Bronchial epithelial cell (primary cell): ENCODE data around the gene RNF227. TPM values are rescaled to one million over a fixed set of nuclear protein-coding genes. Genes with fewer than 3 reads are reported as not detected.

Experiments
- DNase-seq: peaks from one replicate; pipeline ENCODE4 v3.0.0-alpha.2; 2010; ENCODE audit warnings: low read depth
- FAIRE-seq: peaks from 2 replicates; lab custom pipeline; 2011; peaks lifted over from hg19 to GRCh38; lab: Jason Lieb, UNC
- H3K27me3 ChIP-seq: 2 replicates; pipeline ENCODE4 v1.5.1; 2011; ENCODE audit warnings: low read length; ENCODE audit not compliant: control insufficient read depth, insufficient read depth
- H3K36me3 ChIP-seq: 2 replicates; pipeline ENCODE4 v1.5.1; 2011; ENCODE audit warnings: low read length; ENCODE audit not compliant: control insufficient read depth, insufficient read depth
- H3K4me3 ChIP-seq: 2 replicates; pipeline ENCODE4 v1.5.1; 2011; ENCODE audit warnings: mild to moderate bottlenecking, low read depth, low read length, control low read depth
- CTCF ChIP-seq: IDR thresholded peaks from 2 replicates; pipeline ENCODE4 v1.5.1; 2011; ENCODE audit warnings: mild to moderate bottlenecking, moderate library complexity, low read length, control low read depth, inconsistent platforms; ENCODE audit not compliant: insufficient read depth, severe bottlenecking
- total RNA-seq: library from RNA; depleted of rRNA; stranded (reverse); fragments of >200 nt; gene quantifications from 2 replicates; pipeline ENCODE4 v1.2.1, GENCODE V29; 2014

RNF227 gene
- total RNA-seq, 1 donor from 2014 or later, result 8.2 TPM

- Histone ChIP-seq H3K27me3 (no peaks in the 10 kb centered on the region), H3K4me3 (no peak overlapping the region), H3K36me3 (peaks cover 9% of the 10 kb centered on the region)
- no peak for FAIRE-seq
- no peak for DNase-seq
- TF ChIP-seq CTCF, result no peak
Observed at GRCh38 chr17:7951143-7951792, 35.2 kb upstream of the RNF227 start.

GRCh38 chr17:7950578-7950977 is 34.5 kb upstream of the RNF227 start:
- no peak for FAIRE-seq
- Histone ChIP-seq H3K36me3 (peaks cover 13% of the 10 kb centered on the region), H3K4me3 (no peak overlapping the region), H3K27me3 (no peaks in the 10 kb centered on the region)
- no peak for TF ChIP-seq CTCF
- no peak for DNase-seq

- H3K36me3 ChIP-seq, result peaks cover 25% of the 10 kb centered on the region
- TF ChIP-seq CTCF, result no peak
Observed at GRCh38 chr17:7947651-7948050, 31.6 kb upstream of the RNF227 start.

GRCh38 chr17:7946441-7946840 is 30.4 kb upstream of the RNF227 start:
- Histone ChIP-seq H3K27me3 (no peaks in the 10 kb centered on the region), H3K4me3 (no peak overlapping the region), H3K36me3 (peaks cover 26% of the 10 kb centered on the region)
- TF ChIP-seq CTCF, result no peak
- no peak for FAIRE-seq
- no peak for DNase-seq

More at GRCh38 chr17:7947651-7948050, 31.6 kb upstream of the RNF227 start:
- FAIRE-seq, result no peak
- no peak for DNase-seq
- H3K4me3 ChIP-seq, result no peak overlapping the region
- H3K27me3 ChIP-seq, result no peaks in the 10 kb centered on the region

- FAIRE-seq (no peak), DNase-seq (no peak)
- TF ChIP-seq CTCF, result no peak
- Histone ChIP-seq H3K27me3 (no peaks in the 10 kb centered on the region), H3K4me3 (no peak overlapping the region), H3K36me3 (peaks cover 27% of the 10 kb centered on the region)
Observed at GRCh38 chr17:7945651-7946050, 29.6 kb upstream of the RNF227 start.

- FAIRE-seq, result peak; percentile 50
- Histone ChIP-seq H3K4me3 (no peak overlapping the region), H3K27me3 (no peaks in the 10 kb centered on the region), H3K36me3 (peaks cover 32% of the 10 kb centered on the region)
- TF ChIP-seq CTCF, result no peak
- no peak for DNase-seq
Observed at GRCh38 chr17:7944326-7944725, 28.2 kb upstream of the RNF227 start.
